HepG2 (cell line): ENCODE data around the gene SIAH3. TPM values are rescaled to one million over a fixed set of nuclear protein-coding genes. Genes with fewer than 3 reads are reported as not detected.

Experiments
- ATAC-seq: fragments of 200-7000 bp; cut with Tn5 transposase; 3 replicates; pipeline ENCODE4 v1.9.1; 2020; ENCODE audit warnings: mild to moderate bottlenecking, moderate library complexity
- BruUV-seq: library from RNA; stranded (reverse); fragments of 400-500 nt; replicated peaks from 2 replicates; lab custom pipeline; 2021; lab: Mats Ljungman, UMichigan
- CTCF ChIA-PET: fragments of 300-600 bp; formaldehyde crosslinking; extraction: SDS; loops from one replicate; lab custom pipeline; 2021; ENCODE audit warnings: low total read pairs, inconsistent platforms, low intra/inter-chr PET ratio; lab: Yijun Ruan, JAX
- POLR2A ChIA-PET: fragments of 350-600 bp; sonication (Branson Sonifier 250); formaldehyde crosslinking; loops from one replicate; lab custom pipeline; 2020; ENCODE audit warnings: antibody characterized with exemption, inconsistent platforms; lab: Yijun Ruan, JAX
- DNase-seq: peaks from one replicate; pipeline ENCODE4 v3.0.0-alpha.2; 2015; ENCODE audit warnings: low spot score
- FAIRE-seq: peaks from 3 replicates; lab custom pipeline; 2011; peaks lifted over from hg19 to GRCh38; lab: Jason Lieb, UNC
- H2AFZ ChIP-seq: one replicate; pipeline ENCODE4 v1.6.1; 2011; ENCODE audit warnings: low read length, inconsistent platforms
- H3K27ac ChIP-seq: fragments of 300-600 bp; 3 replicates; pipeline ENCODE4 v1.8.0; 2011; ENCODE audit warnings: mixed run types, mild to moderate bottlenecking, mixed read lengths, low read length, inconsistent platforms; ENCODE audit not compliant: insufficient read depth; ENCODE audit errors: extremely low read length
- H3K27me3 ChIP-seq, 2 experiments: fragments of 200-600 bp in 1 of 2; 2 replicates in 1 of 2; 3 replicates in 1 of 2; pipeline versions ENCODE4 v1.6.0 to v1.8.0; 2011; ENCODE audit warnings: low read length in 2 of 2, mild to moderate bottlenecking in 2 of 2, moderate library complexity in 2 of 2, inconsistent platforms in 1 of 2; ENCODE audit not compliant: insufficient read depth in 2 of 2, control insufficient read depth in 1 of 2
- H3K36me3 ChIP-seq, 2 experiments: fragments of 200-600 bp in 1 of 2; replicated peaks in 1 of 2; 2 replicates in 1 of 2; 3 replicates in 1 of 2; pipeline versions ENCODE4 v1.5.1 to v1.8.0; 2011; ENCODE audit warnings: low read length in 2 of 2, inconsistent platforms in 1 of 2; ENCODE audit not compliant: insufficient read depth in 2 of 2, control insufficient read depth in 1 of 2
- H3K4me1 ChIP-seq: 2 replicates; pipeline ENCODE4 v1.5.1; 2012; ENCODE audit warnings: low read length, inconsistent platforms; ENCODE audit not compliant: insufficient read depth
- H3K4me2 ChIP-seq: 2 replicates; pipeline ENCODE4 v1.6.0; 2011; ENCODE audit warnings: low read depth, low read length, inconsistent platforms
- H3K4me3 ChIP-seq, 3 experiments: fragments of 200-600 bp in 1 of 3; sonication (generic), shearing (Covaris generic) in 1 of 3; replicated peaks in 1 of 3; 2 replicates each; pipeline ENCODE4 v1.5.1; 2011 to 2016; ENCODE audit warnings: low read length in 3 of 3, inconsistent platforms in 2 of 3, low read depth in 2 of 3, mild to moderate bottlenecking in 2 of 3, control low read depth in 1 of 3, mixed read lengths in 1 of 3; ENCODE audit not compliant: insufficient read depth in 1 of 3
- H3K79me2 ChIP-seq: one replicate; pipeline ENCODE4 v1.6.1; 2011; ENCODE audit warnings: low read length, inconsistent platforms; ENCODE audit not compliant: insufficient read depth
- H3K9ac ChIP-seq: 2 replicates; pipeline ENCODE4 v1.6.0; 2011; ENCODE audit warnings: mild to moderate bottlenecking, low read depth, low read length, inconsistent platforms; ENCODE audit not compliant: insufficient read depth
- H3K9me3 ChIP-seq: 2 replicates; pipeline ENCODE4 v1.5.1; 2012; ENCODE audit warnings: mild to moderate bottlenecking, low read length
- H4K20me1 ChIP-seq: 2 replicates; pipeline ENCODE4 v1.6.0; 2011; ENCODE audit warnings: inconsistent platforms, mild to moderate bottlenecking, low read length, moderate library complexity; ENCODE audit not compliant: insufficient read depth
- AGO1 ChIP-seq: fragments of 200-400 bp; formaldehyde crosslinking; IDR thresholded peaks from 2 replicates; pipeline ENCODE4 v1.6.1; 2017; ENCODE audit warnings: mild to moderate bottlenecking, low read depth, low read length, moderate library complexity; ENCODE audit not compliant: poor library complexity, severe bottlenecking
- CHD4 ChIP-seq: fragments of 200-600 bp; sonication (generic); IDR thresholded peaks from 2 replicates; pipeline ENCODE4 v1.7.0; 2017; ENCODE audit warnings: mild to moderate bottlenecking, low read length, borderline replicate concordance
- DPF2 ChIP-seq: sonication (generic); formaldehyde crosslinking; IDR thresholded peaks from 2 replicates; pipeline ENCODE4 v1.4.0; 2020; ENCODE audit warnings: mild to moderate bottlenecking, low read depth, missing genetic modification reagents, borderline replicate concordance
- HCFC1 ChIP-seq: fragments of 150-350 bp; IDR thresholded peaks from 2 replicates; pipeline ENCODE4 v1.6.1; 2014; ENCODE audit warnings: low read depth, low read length
- HNRNPK ChIP-seq: fragments of 200-400 bp; formaldehyde crosslinking; IDR thresholded peaks from 2 replicates; pipeline ENCODE4 v1.6.1; 2018; ENCODE audit warnings: low read length, low read depth, moderate library complexity, mild to moderate bottlenecking; ENCODE audit not compliant: poor library complexity, severe bottlenecking
- IRX3 ChIP-seq: sonication (generic); formaldehyde crosslinking; IDR thresholded peaks from 2 replicates; pipeline ENCODE4 v1.8.1; 2023; ENCODE audit warnings: mild to moderate bottlenecking, low read depth, missing genetic modification reagents, borderline replicate concordance
- KDM1A ChIP-seq: IDR thresholded peaks from 2 replicates; pipeline ENCODE4 v1.6.1; 2016; ENCODE audit warnings: missing compliant biosample characterization
- KDM6A ChIP-seq: IDR thresholded peaks from 2 replicates; pipeline ENCODE4 v1.6.1; 2016; ENCODE audit warnings: low read depth
- KLF6 ChIP-seq: IDR thresholded peaks from 2 replicates; pipeline ENCODE4 v1.8.0; 2016; ENCODE audit warnings: missing biosample characterization, missing genetic modification reagents
- ZNF142 ChIP-seq: sonication (generic); formaldehyde crosslinking; IDR thresholded peaks from 2 replicates; pipeline ENCODE4 v1.4.0; 2020; ENCODE audit warnings: missing genetic modification reagents
- WGBS: methylation state at CpG from one replicate; pipeline ENCODE4 v1.1.6; 2017; ENCODE audit warnings: low lambda C conversion rate; 5-methylcytosine and 5-hydroxymethylcytosine counted together
- in situ Hi-C: cut with HindIII; loops from 2 replicates; pipeline ENCODE4 v1.10.0; 2017; ENCODE audit warnings: low pct_unique_long_range_greater_than_20kb; ENCODE audit not compliant: extremely low pct_ligation_motif_present
- intact Hi-C: fragments of 100-400 bp; cut with micrococcal nuclease; formaldehyde crosslinking; loops from one replicate; pipeline ENCODE4 v1.10.0; 2022; ENCODE audit not compliant: unreplicated experiment
- polyA plus RNA-seq, 8 experiments: library from polyadenylated mRNA; depleted of rRNA in 3 of 8; stranded (reverse) in 7 of 8; unstranded in 1 of 8; fragments of >200 nt; fragmentation: Illumina TruSeq in 4 of 8; extraction: Trizol in 4 of 8; gene quantifications; 2 replicates each; pipeline versions ENCODE4 v1.2.1 to v1.2.3, GENCODE V29; 2011 to 2016; ENCODE audit warnings: low read depth in 4 of 8, missing spikeins in 1 of 8, mixed read lengths in 1 of 8; ENCODE audit not compliant: insufficient read depth in 1 of 8
- total RNA-seq, 5 experiments: library from RNA; depleted of rRNA; stranded (reverse); fragments of >200 nt; fragmentation: Illumina TruSeq; extraction: Trizol; gene quantifications; 2 replicates each; pipeline ENCODE4 v1.2.3, GENCODE V29; 2016; ENCODE audit warnings: low read depth in 1 of 5

SIAH3 gene
- total and polyA plus RNA-seq, 2 of the 13 experiments (the other 11 are each of a cell fraction or from before 2014, with no cell fraction given): not detected

DNA sequence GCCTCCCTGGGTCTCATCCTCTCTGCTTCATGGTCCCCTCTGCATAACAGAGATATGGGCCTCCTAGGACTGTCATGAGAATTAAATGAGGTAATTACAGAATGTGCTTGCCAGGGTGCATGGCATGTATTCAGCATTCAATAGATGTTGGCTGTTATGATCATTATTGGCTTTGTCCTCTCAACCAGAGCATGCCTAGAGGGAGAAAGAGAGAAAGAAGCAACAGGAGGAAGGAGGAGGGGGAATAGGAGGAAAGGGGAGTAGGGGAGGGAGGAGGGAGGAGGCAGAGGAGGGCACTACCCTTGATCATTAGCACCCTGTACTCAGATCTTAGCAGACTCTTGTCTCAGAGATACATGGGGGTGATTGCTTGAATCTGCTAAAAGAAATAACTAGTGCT lies 41.0 kb upstream of the SIAH3 start:
- Histone ChIP-seq H3K9ac (no peak overlapping the region), H3K4me1 (no peaks in the 10 kb centered on the region), H4K20me1 (no peaks in the 10 kb centered on the region), H2AFZ (no peak overlapping the region), H3K27ac (no peak overlapping the region), H3K4me2 (no peak overlapping the region), H3K27me3 (peaks cover 0 to 9% of the 10 kb centered on the region in 2 experiments; a peak in 2 of 5 replicates), H3K79me2 (no peaks in the 10 kb centered on the region), H3K36me3 (no peaks in the 10 kb centered on the region), H3K4me3 (no peak overlapping the region), H3K9me3 (no peaks in the 10 kb centered on the region)
- ATAC-seq (no peak), DNase-seq (no peak), FAIRE-seq (no peak)
- POLR2A ChIA-PET: no interaction called here
- intact Hi-C loops (no loop called here), in situ Hi-C loops (no loop called here)
- BruUV-seq: no TSS peak
- CTCF ChIA-PET: no interaction called here
- TF ChIP-seq AGO1 (no peak), HNRNPK (peak; percentile 40)

GRCh38 chr13:45889590-45890243 lies 38.2 kb upstream of the SIAH3 start:
- DNase-seq (no peak), ATAC-seq (no peak; the same call in 2 of the 3 replicates), FAIRE-seq (no peak)
- Histone ChIP-seq H3K4me3 (no peak overlapping the region), H3K9ac (no peak overlapping the region), H3K79me2 (no peaks in the 10 kb centered on the region), H4K20me1 (no peaks in the 10 kb centered on the region), H3K4me2 (no peak overlapping the region), H3K36me3 (no peaks in the 10 kb centered on the region), H3K4me1 (no peaks in the 10 kb centered on the region), H3K27ac (no peak overlapping the region), H3K27me3 (peaks cover 0 to 9% of the 10 kb centered on the region in 2 experiments; a peak in 2 of 5 replicates), H3K9me3 (no peaks in the 10 kb centered on the region), H2AFZ (no peak overlapping the region)
- TF ChIP-seq HCFC1 (no peak), KDM1A (CRISPR knock-in tag) (no peak), KDM6A (CRISPR knock-in tag) (no peak), CHD4 (no peak), DPF2 (CRISPR knock-in tag) (no peak), IRX3 (no peak), ZNF142 (CRISPR knock-in tag) (no peak), KLF6 (CRISPR knock-in tag) (no peak)
- ChIA-PET POLR2A (no interaction called here), CTCF (no interaction called here)
- intact Hi-C loops: no loop called here
- no TSS peak for BruUV-seq
- WGBS: 50% methylated on average over 4 of the region's 5 CpGs
- in situ Hi-C loops: no loop called here
